OCI-LY7 (cell line): Measurements from ENCODE around the gene CALM3.

ENCODE experiments used
- EZH2phosphoT487 ChIP-seq: fragments of 200-600 bp; sonication (generic); IDR thresholded peaks from 2 replicates; pipeline ENCODE4 v1.6.1; 2018; ENCODE audit warnings: low read depth, borderline replicate concordance, mild to moderate bottlenecking, mixed run types, antibody characterized with exemption, low read length, moderate library complexity, mixed read lengths
- TF ChIP-seq, protein P1 (sequence below): fragments of 200-600 bp; sonication (generic); conservative IDR thresholded peaks from 2 replicates; pipeline ENCODE4 v1.5.1; 2014; ENCODE audit warnings: mild to moderate bottlenecking, antibody characterized with exemption, low read length, moderate library complexity, mixed read lengths

GRCh38 chr19:46659151-46660007 lies 58.2 kb downstream of the CALM3 start:
- TF ChIP-seq, protein P1, sequence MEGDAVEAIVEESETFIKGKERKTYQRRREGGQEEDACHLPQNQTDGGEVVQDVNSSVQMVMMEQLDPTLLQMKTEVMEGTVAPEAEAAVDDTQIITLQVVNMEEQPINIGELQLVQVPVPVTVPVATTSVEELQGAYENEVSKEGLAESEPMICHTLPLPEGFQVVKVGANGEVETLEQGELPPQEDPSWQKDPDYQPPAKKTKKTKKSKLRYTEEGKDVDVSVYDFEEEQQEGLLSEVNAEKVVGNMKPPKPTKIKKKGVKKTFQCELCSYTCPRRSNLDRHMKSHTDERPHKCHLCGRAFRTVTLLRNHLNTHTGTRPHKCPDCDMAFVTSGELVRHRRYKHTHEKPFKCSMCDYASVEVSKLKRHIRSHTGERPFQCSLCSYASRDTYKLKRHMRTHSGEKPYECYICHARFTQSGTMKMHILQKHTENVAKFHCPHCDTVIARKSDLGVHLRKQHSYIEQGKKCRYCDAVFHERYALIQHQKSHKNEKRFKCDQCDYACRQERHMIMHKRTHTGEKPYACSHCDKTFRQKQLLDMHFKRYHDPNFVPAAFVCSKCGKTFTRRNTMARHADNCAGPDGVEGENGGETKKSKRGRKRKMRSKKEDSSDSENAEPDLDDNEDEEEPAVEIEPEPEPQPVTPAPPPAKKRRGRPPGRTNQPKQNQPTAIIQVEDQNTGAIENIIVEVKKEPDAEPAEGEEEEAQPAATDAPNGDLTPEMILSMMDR = no peak
- TF ChIP-seq EZH2phosphoT487 = no peak
